ENCODE results near the gene CACNG3. TPM values are rescaled to one million over a fixed set of nuclear protein-coding genes. Genes with fewer than 3 reads are reported as not detected.

The CACNG3 gene
- total and polyA plus RNA-seq, 2 of the 13 experiments (the other 11 are each of a cell fraction or from before 2014, with no cell fraction given): not detected

GRCh38 chr16:24288516-24288915 lies 32.4 kb downstream of the CACNG3 start:
- ChIA-PET POLR2A (no interaction called here), CTCF (ENCODE audit: low intra/inter-chr PET ratio, low total read pairs) (no interaction called here)
- Histone ChIP-seq H3K9ac (ENCODE audit: insufficient read depth, low read depth, low read length) (no peak overlapping the region), H3K27ac (ENCODE audit: extremely low read length, insufficient read depth, low read length) (no peak overlapping the region), H3K9me3 (ENCODE audit: low read length) (no peaks in the 10 kb centered on the region), H2AFZ (ENCODE audit: low read length) (no peak overlapping the region), H3K4me3 (replicated peaks in 1 of 3; ENCODE audit: insufficient read depth in 1 of 3, low read depth in 2 of 3, low read length in 3 of 3) (no peak overlapping the region), H4K20me1 (ENCODE audit: insufficient read depth, low read length) (no peaks in the 10 kb centered on the region), H3K79me2 (ENCODE audit: insufficient read depth, low read length) (no peaks in the 10 kb centered on the region), H3K36me3 (replicated peaks in 1 of 2; ENCODE audit: control insufficient read depth in 1 of 2, insufficient read depth in 2 of 2, low read length in 2 of 2) (no peaks in the 10 kb centered on the region), H3K4me1 (ENCODE audit: insufficient read depth, low read length) (no peaks in the 10 kb centered on the region), H3K27me3 (ENCODE audit: control insufficient read depth in 1 of 2, insufficient read depth in 2 of 2, low read length in 2 of 2) (peaks cover 0 to 12% of the 10 kb centered on the region in 2 experiments; a peak in 2 of 5 replicates), H3K4me2 (ENCODE audit: low read depth, low read length) (no peak overlapping the region)
- no peak for ATAC-seq
- DNase-seq (ENCODE audit: low spot score): no peak
- intact Hi-C loops (cut with micrococcal nuclease; ENCODE audit: unreplicated experiment) (no loop called here), in situ Hi-C loops (cut with HindIII; ENCODE audit: extremely low pct_ligation_motif_present, low pct_unique_long_range_greater_than_20kb) (no loop called here)
- WGBS (ENCODE audit: low lambda C conversion rate): 5% methylated on average over 2 of the region's 2 CpGs
- no TSS peak for BruUV-seq (replicated peaks)
- no peak for TF ChIP-seq ZNF83 (CRISPR knock-in tag; IDR thresholded peaks at IDR 0.05; ENCODE audit: borderline replicate concordance)
- no peak for TF ChIP-seq KDM4B (CRISPR knock-in tag; IDR thresholded peaks at IDR 0.05)
- TF ChIP-seq, protein P1, sequence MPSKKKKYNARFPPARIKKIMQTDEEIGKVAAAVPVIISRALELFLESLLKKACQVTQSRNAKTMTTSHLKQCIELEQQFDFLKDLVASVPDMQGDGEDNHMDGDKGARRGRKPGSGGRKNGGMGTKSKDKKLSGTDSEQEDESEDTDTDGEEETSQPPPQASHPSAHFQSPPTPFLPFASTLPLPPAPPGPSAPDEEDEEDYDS (CRISPR knock-in tag; IDR thresholded peaks at IDR 0.05): no peak
- TF ChIP-seq HNF4A (CRISPR knock-in tag; IDR thresholded peaks at IDR 0.05): no peak
- no peak for TF ChIP-seq ATF1 (CRISPR knock-in tag; IDR thresholded peaks at IDR 0.05)
- TF ChIP-seq, protein P2, sequence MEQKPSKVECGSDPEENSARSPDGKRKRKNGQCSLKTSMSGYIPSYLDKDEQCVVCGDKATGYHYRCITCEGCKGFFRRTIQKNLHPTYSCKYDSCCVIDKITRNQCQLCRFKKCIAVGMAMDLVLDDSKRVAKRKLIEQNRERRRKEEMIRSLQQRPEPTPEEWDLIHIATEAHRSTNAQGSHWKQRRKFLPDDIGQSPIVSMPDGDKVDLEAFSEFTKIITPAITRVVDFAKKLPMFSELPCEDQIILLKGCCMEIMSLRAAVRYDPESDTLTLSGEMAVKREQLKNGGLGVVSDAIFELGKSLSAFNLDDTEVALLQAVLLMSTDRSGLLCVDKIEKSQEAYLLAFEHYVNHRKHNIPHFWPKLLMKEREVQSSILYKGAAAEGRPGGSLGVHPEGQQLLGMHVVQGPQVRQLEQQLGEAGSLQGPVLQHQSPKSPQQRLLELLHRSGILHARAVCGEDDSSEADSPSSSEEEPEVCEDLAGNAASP (CRISPR knock-in tag; IDR thresholded peaks at IDR 0.05; ENCODE audit: borderline replicate concordance): no peak
- TF ChIP-seq TEF (CRISPR knock-in tag; IDR thresholded peaks at IDR 0.05): no peak
- no peak for TF ChIP-seq RBFOX2 (IDR thresholded peaks at IDR 0.05; ENCODE audit: low read depth, low read length)
- TF ChIP-seq POLR2A (IDR thresholded peaks at IDR 0.05; ENCODE audit: insufficient read depth in 1 of 2, low read depth in 2 of 2, low read length in 2 of 2): no peak
- no peak for TF ChIP-seq HNRNPL (IDR thresholded peaks at IDR 0.05; ENCODE audit: low read depth, low read length)
- no peak for TF ChIP-seq ZFY (CRISPR knock-in tag; IDR thresholded peaks at IDR 0.05)
- no peak for TF ChIP-seq YEATS4 (CRISPR knock-in tag; IDR thresholded peaks at IDR 0.05; ENCODE audit: borderline replicate concordance)
- no peak for FAIRE-seq
